ENCODE results near the gene FLOT1. TPM values are rescaled to one million over a fixed set of nuclear protein-coding genes. Genes with fewer than 3 reads are reported as not detected.

FLOT1 gene
- total and polyA plus RNA-seq, 9 of the 15 experiments (the other 6 are each of a cell fraction or from before 2014, with no cell fraction given): 11.7 to 149 (median 118) TPM

- TF ChIP-seq MGA (IDR thresholded peaks at IDR 0.05) (peak; percentile 92), SNRNP70 (optimal IDR thresholded peaks at IDR 0.05; ENCODE audit: low read depth, low read length) (no peak), HDAC1 (IDR thresholded peaks at IDR 0.05) (peak in 1 of 2 experiments; percentile 54; a peak in 1 of 4 replicates), PTTG1 (tag; IDR thresholded peaks at IDR 0.05; ENCODE audit: low read depth) (peak; percentile 62; the same call in 1 of the 2 replicates), ATF3 (IDR thresholded peaks at IDR 0.05) (peak; percentile 100), ATF3 (CRISPR knock-in tag; conservative IDR thresholded peaks at IDR 0.05) (peak; percentile 98), DNMT1 (IDR thresholded peaks at IDR 0.05) (no peak), TBP (optimal IDR thresholded peaks at IDR 0.05; ENCODE audit: low read depth, low read length) (peak; percentile 72), ZFP91 (CRISPR knock-in tag; IDR thresholded peaks at IDR 0.05) (no peak), SIN3B (IDR thresholded peaks at IDR 0.05; ENCODE audit: low read depth) (no peak), BRF1 (IDR thresholded peaks at IDR 0.05; ENCODE audit: borderline replicate concordance, extremely low read depth, insufficient read length) (no peak), DDX20 (tag; IDR thresholded peaks at IDR 0.05; ENCODE audit: low read depth) (peak; percentile 19; the same call in 1 of the 2 replicates)
Observed at GRCh38 chr6:30781743-30782424, 39.4 kb upstream of the FLOT1 start (continued).
